ENCODE measurements around the gene LRRC36. TPM values are rescaled to one million over a fixed set of nuclear protein-coding genes. Genes with fewer than 3 reads are reported as not detected.
A peak's percentile ranks its signal among the peaks of the same experiment; 100 is the strongest.

Gene LRRC36
- under 1 TPM in 1 of 2 experiments, not detected in 1; 0.64 TPM for total RNA-seq

- Mint-ChIP-seq H3K27me3 (ENCODE audit: low read depth) (peaks cover 45% of the 10 kb centered on the region), H3K9me3 (no peaks in the 10 kb centered on the region), H3K4me1 (ENCODE audit: low read depth) (peaks cover 8% of the 10 kb centered on the region), H3K4me3 (peak within 1 kb of the TSS; percentile 79), H3K36me3 (ENCODE audit: low read depth) (no peaks in the 10 kb centered on the region), H3K27ac (no peak within 1 kb of the TSS)
- intact Hi-C loops (cut with micrococcal nuclease): no loop called here
- DNase-seq: peak; percentile 73
- CTCF ChIA-PET: interaction anchor here (1.0 to 4.1 kb wide), 10 partner anchors 12 to 121 kb away, joined by 3 to 16 read pairs (median 4); no protein-coding TSS in a partner anchor
These were observed at the start of gene LRRC36, which contains the start of gene KCTD19 for GRCh38 chr16:67326472-67327309. LRRC36 (plus strand) TSS chr16:67326815; CDS start chr16:67326863, 48 bp downstream. KCTD19 (minus strand) TSS chr16:67326741; CDS start chr16:67326707, 34 bp downstream.

- H3K4me1 Mint-ChIP-seq (ENCODE audit: low read depth): peaks cover 20% of the 10 kb centered on the region
- H3K36me3 Mint-ChIP-seq (ENCODE audit: low read depth): peaks cover 13% of the 10 kb centered on the region
- H3K27ac Mint-ChIP-seq: peak overlapping the region; percentile 86
- no peaks in the 10 kb centered on the region for H3K27me3 Mint-ChIP-seq (ENCODE audit: low read depth)
- H3K4me3 Mint-ChIP-seq: peak overlapping the region; percentile 79
- DNase-seq: peak; percentile 23
- intact Hi-C loops (cut with micrococcal nuclease): no loop called here
- no peaks in the 10 kb centered on the region for H3K9me3 Mint-ChIP-seq
- CTCF ChIA-PET: interaction anchor here (0.6 to 2.8 kb wide), 11 partner anchors 17 to 399 kb away, joined by 3 to 19 read pairs (median 3); partner anchors contain the start of gene TMEM208
These were observed 49.2 kb upstream of the LRRC36 start for GRCh38 chr16:67277294-67277998.

- CTCF ChIA-PET: interaction anchor here (0.5 to 2.8 kb wide), 26 partner anchors 10 to 190 kb away, joined by 3 to 19 read pairs (median 3); partner anchors contain the start of genes FHOD1, KCTD19, LRRC36 and TMEM208
- Mint-ChIP-seq H3K4me1 (ENCODE audit: low read depth) (peaks cover 20% of the 10 kb centered on the region), H3K36me3 (ENCODE audit: low read depth) (peaks cover 13% of the 10 kb centered on the region), H3K27ac (peak overlapping the region; percentile 86), H3K9me3 (no peaks in the 10 kb centered on the region), H3K27me3 (ENCODE audit: low read depth) (no peaks in the 10 kb centered on the region), H3K4me3 (peak overlapping the region; percentile 79)
- no peak for DNase-seq
- intact Hi-C loops (cut with micrococcal nuclease): loop anchor here (1.0 to 2.0 kb wide), 4 partner anchors 18 to 323 kb away; partner anchors contain the start of gene FHOD1
These were observed 48.4 kb upstream of the LRRC36 start for GRCh38 chr16:67277999-67278772.

- peak overlapping the region; percentile 79 for H3K4me3 Mint-ChIP-seq
- intact Hi-C loops (cut with micrococcal nuclease): loop anchor here (1.0 to 2.0 kb wide), 9 partner anchors 19 to 324 kb away; partner anchors contain the start of genes FHOD1, TMEM208 and ZDHHC1
- peak overlapping the region; percentile 86 for H3K27ac Mint-ChIP-seq
- no peaks in the 10 kb centered on the region for H3K9me3 Mint-ChIP-seq
- H3K4me1 Mint-ChIP-seq (ENCODE audit: low read depth): peaks cover 20% of the 10 kb centered on the region
- peak; percentile 69 for DNase-seq
- CTCF ChIA-PET: interaction anchor here (0.5 to 2.8 kb wide), 24 partner anchors 12 to 189 kb away, joined by 3 to 19 read pairs (median 4); partner anchors contain the start of genes FHOD1, KCTD19, LRRC36 and TMEM208
- H3K27me3 Mint-ChIP-seq (ENCODE audit: low read depth): no peaks in the 10 kb centered on the region
- peaks cover 11% of the 10 kb centered on the region for H3K36me3 Mint-ChIP-seq (ENCODE audit: low read depth)
These were observed 47.8 kb upstream of the LRRC36 start for GRCh38 chr16:67278773-67279295.

- no peaks in the 10 kb centered on the region for H3K27me3 Mint-ChIP-seq (ENCODE audit: low read depth)
- CTCF ChIA-PET: interaction anchor here (0.7 to 2.9 kb wide), 17 partner anchors 11 to 139 kb away, joined by 3 to 10 read pairs (median 4); partner anchors contain the start of genes FHOD1, KCTD19 and LRRC36
- H3K4me3 Mint-ChIP-seq: peak within 1 kb of the TSS; percentile 79
- DNase-seq: peak; percentile 85
- intact Hi-C loops (cut with micrococcal nuclease): loop anchor here (1.0 to 2.0 kb wide), 7 partner anchors 32 to 325 kb away; partner anchors contain the start of genes TMEM208 and ZDHHC1
- H3K36me3 Mint-ChIP-seq (ENCODE audit: low read depth): peaks cover 11% of the 10 kb centered on the region
- peaks cover 20% of the 10 kb centered on the region for H3K4me1 Mint-ChIP-seq (ENCODE audit: low read depth)
- H3K27ac Mint-ChIP-seq: peak within 1 kb of the TSS; percentile 86
- no peaks in the 10 kb centered on the region for H3K9me3 Mint-ChIP-seq
These were observed 47.1 kb upstream of the LRRC36 start, which contains the start of gene PLEKHG4 for GRCh38 chr16:67279296-67280089. PLEKHG4 (plus strand) TSS chr16:67279532; CDS start chr16:67280045, 513 bp downstream.

GRCh38 chr16:67280090-67281015, 46.3 kb upstream of the LRRC36 start:
- DNase-seq: no peak
- Mint-ChIP-seq H3K4me1 (ENCODE audit: low read depth) (peaks cover 20% of the 10 kb centered on the region), H3K9me3 (no peaks in the 10 kb centered on the region), H3K27me3 (ENCODE audit: low read depth) (no peaks in the 10 kb centered on the region), H3K4me3 (peak overlapping the region; percentile 38), H3K36me3 (ENCODE audit: low read depth) (peaks cover 11% of the 10 kb centered on the region), H3K27ac (no peak overlapping the region)
- intact Hi-C loops (cut with micrococcal nuclease): no loop called here
- CTCF ChIA-PET: interaction anchor here (0.7 to 2.9 kb wide), 10 partner anchors 14 to 168 kb away, joined by 3 to 10 read pairs (median 4); partner anchors contain the start of genes KCTD19 and LRRC36

- Mint-ChIP-seq H3K27ac (no peak overlapping the region), H3K36me3 (ENCODE audit: low read depth) (peaks cover 6% of the 10 kb centered on the region), H3K4me3 (no peak overlapping the region), H3K4me1 (ENCODE audit: low read depth) (peaks cover 16% of the 10 kb centered on the region), H3K27me3 (ENCODE audit: low read depth) (no peaks in the 10 kb centered on the region), H3K9me3 (no peaks in the 10 kb centered on the region)
- CTCF ChIA-PET: interaction anchor here (0.6 to 2.9 kb wide), 6 partner anchors 21 to 166 kb away, joined by 3 to 10 read pairs (median 4); partner anchors contain the start of gene ZDHHC1
- intact Hi-C loops (cut with micrococcal nuclease): no loop called here
- DNase-seq: no peak
These were observed 44.8 kb upstream of the LRRC36 start for GRCh38 chr16:67281536-67282446.

GRCh38 chr16:67282447-67282805, 44.2 kb upstream of the LRRC36 start:
- H3K27me3 Mint-ChIP-seq (ENCODE audit: low read depth): no peaks in the 10 kb centered on the region

More at GRCh38 chr16:67282447-67282805, 44.2 kb upstream of the LRRC36 start:
- no peak overlapping the region for H3K4me3 Mint-ChIP-seq
- CTCF ChIA-PET: interaction anchor here (0.6 to 2.9 kb wide), 4 partner anchors 22 to 134 kb away, joined by 3 to 10 read pairs (median 6); partner anchors contain the start of gene ZDHHC1
- intact Hi-C loops (cut with micrococcal nuclease): no loop called here
- H3K9me3 Mint-ChIP-seq: no peaks in the 10 kb centered on the region
- H3K27ac Mint-ChIP-seq: no peak overlapping the region
- peaks cover 3% of the 10 kb centered on the region for H3K36me3 Mint-ChIP-seq (ENCODE audit: low read depth)
- H3K4me1 Mint-ChIP-seq (ENCODE audit: low read depth): peaks cover 10% of the 10 kb centered on the region
- no peak for DNase-seq

Measured in activated naive CD4-positive, alpha-beta T cell treated with anti-CD3 and anti-CD28 coated beads for 36 hours (primary cell).